Left forelimb (tissue), 1 donor: Measurements from ENCODE around the gene ST7.
A peak's percentile ranks its signal among the peaks of the same experiment; 100 is the strongest.
"Not testable (repeated sequence)": the region's sequence is repeated elsewhere in the genome, so short reads cannot be mapped to it uniquely, and the experiment has no call there.

Experiments
- DNase-seq: peaks from one replicate; pipeline ENCODE4 v3.0.0-alpha.2; 2018; ENCODE audit warnings: low spot score

The ST7 gene

GRCh38 chr7:117009705-117010361, 56.5 kb downstream of the ST7 start:
- no peak for DNase-seq

GRCh38 chr7:117010375-117011133, 57.3 kb downstream of the ST7 start:
- DNase-seq = no peak

- DNase-seq = no peak
These were observed 58.3 kb downstream of the ST7 start for GRCh38 chr7:117011419-117012260.

GRCh38 chr7:117012284-117012683, 59.0 kb downstream of the ST7 start:
- no peak for DNase-seq

GRCh38 chr7:117012696-117013095, 59.4 kb downstream of the ST7 start:
- no peak for DNase-seq

GRCh38 chr7:117014099-117014656, 60.9 kb downstream of the ST7 start:
- no peak for DNase-seq

GRCh38 chr7:117014673-117015133, 61.4 kb downstream of the ST7 start:
- DNase-seq = no peak

- DNase-seq = no peak
These were observed 62.2 kb downstream of the ST7 start for GRCh38 chr7:117015258-117016184.

GRCh38 chr7:117017017-117017451, 63.7 kb downstream of the ST7 start:
- no peak for DNase-seq

GRCh38 chr7:117017702-117018266, 64.5 kb downstream of the ST7 start:
- DNase-seq = no peak

- no peak for DNase-seq
These were observed 65.4 kb downstream of the ST7 start for GRCh38 chr7:117018713-117019112.

GRCh38 chr7:117019287-117019686, 66.0 kb downstream of the ST7 start:
- no peak for DNase-seq

- DNase-seq = peak; percentile 80
These were observed 66.7 kb downstream of the ST7 start for GRCh38 chr7:117019786-117020590.

- DNase-seq = no peak
These were observed 67.3 kb downstream of the ST7 start for GRCh38 chr7:117020591-117020973.

- DNase-seq = no peak
These were observed 68.1 kb downstream of the ST7 start for GRCh38 chr7:117021366-117021765.

GRCh38 chr7:117021986-117022385, 68.7 kb downstream of the ST7 start:
- no peak for DNase-seq

- DNase-seq = no peak
These were observed 70.1 kb downstream of the ST7 start for GRCh38 chr7:117023325-117023854.

- DNase-seq = no peak
These were observed 71.5 kb downstream of the ST7 start for GRCh38 chr7:117024811-117025210.

GRCh38 chr7:117025891-117026290, 72.6 kb downstream of the ST7 start:
- DNase-seq = no peak

- not testable (repeated sequence) for DNase-seq
These were observed 77.0 kb downstream of the ST7 start for GRCh38 chr7:117030346-117030745.
